HCT116 (cell line): ENCODE results near the gene LDAF1. TPM values are rescaled to one million over a fixed set of nuclear protein-coding genes. Genes with fewer than 3 reads are reported as not detected.

Source experiments
- ATAC-seq: fragments of 200-7000 bp; cut with Tn5 transposase; 2 replicates; pipeline ENCODE4 v1.9.1; 2020; ENCODE audit warnings: mild to moderate bottlenecking, moderate library complexity
- BruUV-seq: library from RNA; stranded (reverse); fragments of 400-500 nt; replicated peaks from 2 replicates; lab custom pipeline; 2021; lab: Mats Ljungman, UMichigan
- CTCF ChIA-PET: fragments of 300-600 bp; sonication (Branson Sonifier 250); formaldehyde crosslinking; loops from one replicate; lab custom pipeline; 2021; ENCODE audit warnings: antibody characterized with exemption; lab: Charles Lee
- POLR2A ChIA-PET: fragments of 300-600, 350-600 bp; sonication (Branson Sonifier 250); formaldehyde crosslinking; loops from one replicate; lab custom pipeline; 2021; ENCODE audit warnings: antibody characterized with exemption; lab: Charles Lee
- RAD21 ChIA-PET, 2 experiments: fragments of 300-600 bp; sonication (Branson Sonifier 250); formaldehyde crosslinking; loops; one replicate each; lab custom pipeline; 2023; ENCODE audit warnings: low total read pairs in 2 of 2; ENCODE audit not compliant: uncharacterized antibody in 2 of 2, unreplicated experiment in 2 of 2, low non-redundant PET in 1 of 2; lab: Charles Lee
- DNase-seq: peaks from one replicate; pipeline ENCODE4 v3.0.0-alpha.2; 2010; ENCODE audit warnings: low read depth, low spot score
- H2AFZ ChIP-seq: fragments of 200-600 bp; shearing (Covaris generic), sonication (generic); 2 replicates; pipeline ENCODE4 v1.6.1; 2017; ENCODE audit warnings: low read depth, mixed run types, mixed read lengths, antibody characterized with exemption, low read length; ENCODE audit not compliant: poor library complexity, severe bottlenecking
- H3K27ac ChIP-seq: 2 replicates; pipeline ENCODE4 v1.5.1; 2012; ENCODE audit warnings: low read depth, low read length
- H3K27me3 ChIP-seq: fragments of 200-600 bp; sonication (generic); 2 replicates; pipeline ENCODE4 v1.6.1; 2016; ENCODE audit warnings: mixed run types, low read length, mixed read lengths; ENCODE audit not compliant: insufficient read depth
- H3K36me3 ChIP-seq, 2 experiments: fragments of 200-500 bp in 1 of 2; fragments of 200-600 bp in 1 of 2; sonication (Bioruptor generic) in 1 of 2; sonication (generic) in 1 of 2; 2 replicates each; pipeline versions ENCODE4 v1.5.1 to v1.6.1; 2014 to 2016; ENCODE audit warnings: low read length in 2 of 2, inconsistent platforms in 1 of 2, mixed read lengths in 1 of 2, mixed run types in 1 of 2; ENCODE audit not compliant: insufficient read depth in 2 of 2, control insufficient read depth in 1 of 2
- H3K4me1 ChIP-seq, 2 experiments: fragments of 200-600 bp in 1 of 2; sonication (generic) in 1 of 2; 2 replicates each; pipeline versions ENCODE4 v1.5.1 to v1.6.1; 2012 to 2017; ENCODE audit warnings: low read length in 2 of 2, inconsistent platforms in 1 of 2, mild to moderate bottlenecking in 1 of 2, mixed read lengths in 1 of 2, mixed run types in 1 of 2, moderate library complexity in 1 of 2; ENCODE audit not compliant: insufficient read depth in 2 of 2, control insufficient read depth in 1 of 2
- H3K4me2 ChIP-seq: fragments of 200-600 bp; sonication (generic); 2 replicates; pipeline ENCODE4 v1.6.1; 2017; ENCODE audit warnings: mixed run types, low read length, mixed read lengths
- H3K4me3 ChIP-seq, 2 experiments: fragments of 200-600 bp in 1 of 2; sonication (generic) in 1 of 2; replicated peaks in 1 of 2; 2 replicates each; pipeline ENCODE4 v1.5.1; 2011 to 2016; ENCODE audit warnings: low read length in 2 of 2, control low read depth in 1 of 2, low read depth in 1 of 2, mild to moderate bottlenecking in 1 of 2, mixed read lengths in 1 of 2, mixed run types in 1 of 2
- H3K79me2 ChIP-seq: fragments of 200-600 bp; sonication (generic); 2 replicates; pipeline ENCODE4 v1.6.1; 2017; ENCODE audit warnings: mild to moderate bottlenecking, mixed run types, low read length, moderate library complexity, mixed read lengths; ENCODE audit not compliant: insufficient read depth
- H3K9ac ChIP-seq: fragments of 200-600 bp; sonication (generic); 2 replicates; pipeline ENCODE4 v1.6.1; 2016; ENCODE audit warnings: low read length, mixed read lengths
- H3K9me2 ChIP-seq: fragments of 200-600 bp; sonication (generic), shearing (Covaris generic); 2 replicates; pipeline ENCODE4 v1.6.1; 2017; ENCODE audit warnings: mixed run types, mild to moderate bottlenecking, moderate library complexity; ENCODE audit not compliant: insufficient read depth
- H3K9me3 ChIP-seq, 2 experiments: fragments of 200-500 bp in 1 of 2; fragments of 200-600 bp in 1 of 2; sonication (Bioruptor generic) in 1 of 2; sonication (generic) in 1 of 2; 2 replicates each; pipeline ENCODE4 v1.6.1; 2014 to 2017; ENCODE audit warnings: low read length in 2 of 2, mixed read lengths in 2 of 2, inconsistent platforms in 1 of 2, low read depth in 1 of 2, mild to moderate bottlenecking in 1 of 2, mixed run types in 1 of 2, moderate library complexity in 1 of 2; ENCODE audit not compliant: control insufficient read depth in 1 of 2, insufficient read depth in 1 of 2
- H4K20me1 ChIP-seq: fragments of 200-600 bp; sonication (generic), shearing (Covaris generic); 2 replicates; pipeline ENCODE4 v1.6.1; 2017; ENCODE audit warnings: mixed run types, mild to moderate bottlenecking, moderate library complexity; ENCODE audit not compliant: insufficient read depth
- CBX3 ChIP-seq: IDR thresholded peaks from 2 replicates; pipeline ENCODE4 v1.6.1; 2012; ENCODE audit warnings: low read depth
- CEBPB ChIP-seq: IDR thresholded peaks from 2 replicates; pipeline ENCODE4 v1.6.1; 2012; ENCODE audit warnings: low read depth
- EZH2phosphoT487 ChIP-seq: fragments of 200-600 bp; IDR thresholded peaks from 2 replicates; pipeline ENCODE4 v1.6.1; 2018; ENCODE audit warnings: antibody characterized with exemption, borderline replicate concordance
- JUND ChIP-seq: IDR thresholded peaks from 2 replicates; pipeline ENCODE4 v1.6.1; 2012
- SIN3A ChIP-seq: IDR thresholded peaks from 2 replicates; pipeline ENCODE4 v1.6.1; 2012; ENCODE audit warnings: low read depth
- SP1 ChIP-seq: IDR thresholded peaks from 2 replicates; pipeline ENCODE4 v1.6.1; 2012; ENCODE audit warnings: low read depth
- SRF ChIP-seq: IDR thresholded peaks from 2 replicates; pipeline ENCODE4 v1.6.1; 2012; ENCODE audit warnings: low read depth
- TCF7L2 ChIP-seq: IDR thresholded peaks from 2 replicates; pipeline ENCODE4 v1.7.0; 2011; ENCODE audit warnings: borderline replicate concordance, inconsistent platforms; ENCODE audit not compliant: insufficient read depth, insufficient read length; ENCODE audit errors: extremely low read depth
- ZFX ChIP-seq: fragments of 450-650 bp; IDR thresholded peaks from 2 replicates; pipeline ENCODE4 v1.6.1; 2017
- intact Hi-C: fragments of 100-400 bp; cut with micrococcal nuclease; formaldehyde crosslinking; loops from 2 replicates; pipeline ENCODE4 v1.10.0; 2022
- total RNA-seq: library from RNA; stranded (reverse); gene quantifications from one replicate; pipeline ENCODE4 v1.2.1, GENCODE V29; 2021; ENCODE audit not compliant: unreplicated experiment
- TF ChIP-seq, protein P1 (sequence below): IDR thresholded peaks from 2 replicates; pipeline ENCODE4 v1.6.1; 2011; ENCODE audit warnings: mild to moderate bottlenecking, low read length, moderate library complexity; ENCODE audit not compliant: insufficient replicate concordance; ENCODE audit errors: extremely low read depth

LDAF1 gene
- total RNA-seq, 1 experiment from 2014 or later, result 30.0 TPM

- TF ChIP-seq CBX3 (no peak), SRF (no peak), SP1 (no peak)
- TF ChIP-seq, protein P1, sequence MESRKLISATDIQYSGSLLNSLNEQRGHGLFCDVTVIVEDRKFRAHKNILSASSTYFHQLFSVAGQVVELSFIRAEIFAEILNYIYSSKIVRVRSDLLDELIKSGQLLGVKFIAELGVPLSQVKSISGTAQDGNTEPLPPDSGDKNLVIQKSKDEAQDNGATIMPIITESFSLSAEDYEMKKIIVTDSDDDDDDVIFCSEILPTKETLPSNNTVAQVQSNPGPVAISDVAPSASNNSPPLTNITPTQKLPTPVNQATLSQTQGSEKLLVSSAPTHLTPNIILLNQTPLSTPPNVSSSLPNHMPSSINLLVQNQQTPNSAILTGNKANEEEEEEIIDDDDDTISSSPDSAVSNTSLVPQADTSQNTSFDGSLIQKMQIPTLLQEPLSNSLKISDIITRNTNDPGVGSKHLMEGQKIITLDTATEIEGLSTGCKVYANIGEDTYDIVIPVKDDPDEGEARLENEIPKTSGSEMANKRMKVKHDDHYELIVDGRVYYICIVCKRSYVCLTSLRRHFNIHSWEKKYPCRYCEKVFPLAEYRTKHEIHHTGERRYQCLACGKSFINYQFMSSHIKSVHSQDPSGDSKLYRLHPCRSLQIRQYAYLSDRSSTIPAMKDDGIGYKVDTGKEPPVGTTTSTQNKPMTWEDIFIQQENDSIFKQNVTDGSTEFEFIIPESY, result no peak
These were observed 41.2 kb downstream of the LDAF1 start (continued) for GRCh38 chr16:21199607-21200218.

- Histone ChIP-seq H3K79me2 (no peaks in the 10 kb centered on the region), H3K9ac (no peak overlapping the region), H3K27me3 (peaks cover 8% of the 10 kb centered on the region; the same call in 1 of the 2 replicates), H4K20me1 (no peaks in the 10 kb centered on the region), H3K36me3 (no peaks in the 10 kb centered on the region), H3K4me1 (0 out of 4 replicates have a peak, but pooled peaks cover 0 to 2% of the 10 kb centered on the region in 2 experiments), H3K4me2 (no peak overlapping the region), H3K9me2 (no peaks in the 10 kb centered on the region), H2AFZ (no peak overlapping the region), H3K4me3 (no peak overlapping the region), H3K27ac (no peak overlapping the region), H3K9me3 (no peaks in the 10 kb centered on the region)
- ChIA-PET POLR2A (no interaction called here), CTCF (interaction anchor here (1.3 kb wide), 1 partner anchor 15 kb away, joined by 5 read pairs; no protein-coding TSS in a partner anchor), RAD21 (no interaction called here)
- no peak for ATAC-seq
- DNase-seq, result no peak
- intact Hi-C loops, result no loop called here
- TF ChIP-seq, protein P1, result no peak
- TF ChIP-seq TCF7L2 (no peak), EZH2phosphoT487 (no peak), CEBPB (no peak), SRF (no peak), SP1 (no peak), SIN3A (no peak), ZFX (no peak), JUND (no peak)
- BruUV-seq, result no TSS peak
These were observed 44.8 kb downstream of the LDAF1 start for GRCh38 chr16:21203155-21203797.
